Upper lobe of right lung (tissue), 1 donor: ENCODE results near the gene CAMSAP2. TPM values are rescaled to one million over a fixed set of nuclear protein-coding genes. Genes with fewer than 3 reads are reported as not detected.

Source experiments
- ATAC-seq: fragments of 200-7000 bp; cut with Tn5 transposase; one replicate; pipeline ENCODE4 v1.9.1; 2020; ENCODE audit warnings: mild to moderate bottlenecking, moderate library complexity
- DNase-seq: peaks from one replicate; pipeline ENCODE4 v3.0.0-alpha.2; 2020
- H3K27ac ChIP-seq: fragments of 200-600 bp; one replicate; pipeline ENCODE4 v1.8.0; 2022
- H3K27me3 ChIP-seq: fragments of 200-600 bp; one replicate; pipeline ENCODE4 v1.8.0; 2022; ENCODE audit warnings: mild to moderate bottlenecking
- H3K36me3 ChIP-seq: fragments of 200-600 bp; one replicate; pipeline ENCODE4 v1.8.0; 2022
- H3K4me1 ChIP-seq: fragments of 200-600 bp; one replicate; pipeline ENCODE4 v1.8.0; 2022
- H3K4me3 ChIP-seq: fragments of 200-600 bp; one replicate; pipeline ENCODE4 v1.8.0; 2022; ENCODE audit warnings: mild to moderate bottlenecking
- H3K9me3 ChIP-seq: fragments of 200-600 bp; one replicate; pipeline ENCODE4 v1.8.0; 2022
- CTCF ChIP-seq: fragments of 200-600 bp; IDR thresholded peaks from one replicate; pipeline ENCODE4 v1.8.0; 2022; ENCODE audit warnings: antibody characterized with exemption
- intact Hi-C: fragments of 100-400 bp; cut with DNase I; formaldehyde crosslinking; loops from one replicate; pipeline ENCODE4 v1.11.0; 2022
- total RNA-seq: library from RNA; stranded (reverse); fragmentation: NEBNext Ultra II Directional; extraction: Animal tissue kit (Norgen Biotek cat#: 25700); gene quantifications from one replicate; pipeline ENCODE4 v1.2.1, GENCODE V29; 2021
- donor health status: DM: no; HTN: yes; CAD: no; lungs with severe emphysema.

The CAMSAP2 gene
- total RNA-seq, 1 donor from 2014 or later: 34.8 TPM

GRCh38 chr1:200714504-200715187, 24.0 kb upstream of the CAMSAP2 start:
- intact Hi-C loops: no loop called here
- ATAC-seq (no peak), DNase-seq (no peak)
- H3K36me3 ChIP-seq: no peaks in the 10 kb centered on the region
- H3K4me3 ChIP-seq: no peak overlapping the region
- H3K27me3 ChIP-seq: no peaks in the 10 kb centered on the region
- H3K9me3 ChIP-seq: no peaks in the 10 kb centered on the region
- H3K4me1 ChIP-seq: no peaks in the 10 kb centered on the region
- TF ChIP-seq CTCF: no peak
- H3K27ac ChIP-seq: no peak overlapping the region

GRCh38 chr1:200720199-200720598, 18.5 kb upstream of the CAMSAP2 start:
- intact Hi-C loops: no loop called here
- no peak for TF ChIP-seq CTCF
- Histone ChIP-seq H3K4me1 (no peaks in the 10 kb centered on the region), H3K27ac (no peak overlapping the region), H3K4me3 (no peak overlapping the region), H3K27me3 (no peaks in the 10 kb centered on the region), H3K9me3 (no peaks in the 10 kb centered on the region), H3K36me3 (no peaks in the 10 kb centered on the region)
- DNase-seq (no peak), ATAC-seq (no peak)

GRCh38 chr1:200724064-200724463, 14.6 kb upstream of the CAMSAP2 start:
- DNase-seq (no peak), ATAC-seq (no peak)
- Histone ChIP-seq H3K4me1 (no peaks in the 10 kb centered on the region), H3K4me3 (no peak overlapping the region), H3K36me3 (no peaks in the 10 kb centered on the region), H3K27ac (no peak overlapping the region), H3K9me3 (no peaks in the 10 kb centered on the region), H3K27me3 (no peaks in the 10 kb centered on the region)
- intact Hi-C loops: no loop called here
- TF ChIP-seq CTCF: no peak

GRCh38 chr1:200727257-200727656, 11.4 kb upstream of the CAMSAP2 start:
- H3K27me3 ChIP-seq: no peaks in the 10 kb centered on the region
- H3K27ac ChIP-seq: no peak overlapping the region
- no peaks in the 10 kb centered on the region for H3K4me1 ChIP-seq
- intact Hi-C loops: no loop called here
- H3K4me3 ChIP-seq: no peak overlapping the region
- ATAC-seq (no peak), DNase-seq (no peak)
- TF ChIP-seq CTCF: no peak
- H3K36me3 ChIP-seq: no peaks in the 10 kb centered on the region
- H3K9me3 ChIP-seq: no peaks in the 10 kb centered on the region

- Histone ChIP-seq H3K27me3 (no peaks in the 10 kb centered on the region), H3K27ac (no peak overlapping the region), H3K9me3 (no peaks in the 10 kb centered on the region), H3K4me1 (no peaks in the 10 kb centered on the region), H3K36me3 (no peaks in the 10 kb centered on the region), H3K4me3 (no peak overlapping the region)
- intact Hi-C loops: no loop called here
- TF ChIP-seq CTCF: no peak
- DNase-seq: no peak
- no peak for ATAC-seq
Measured at GRCh38 chr1:200729863-200730262, 8.8 kb upstream of the CAMSAP2 start.
